Ovary (tissue), 9 donors: ENCODE data around the gene CFB. TPM values are rescaled to one million over a fixed set of nuclear protein-coding genes. Genes with fewer than 3 reads are reported as not detected.

Experiments used
- DNase-seq, 5 donors: peaks; one replicate each; pipeline ENCODE4 v3.0.0-alpha.2; 2019 to 2020
- H3K27ac ChIP-seq, 2 donors: fragments of 200-600 bp; one replicate each; pipeline versions ENCODE4 v1.5.1 to v1.8.0; 2019 to 2022
- H3K27me3 ChIP-seq: fragments of 200-600 bp; one replicate; pipeline ENCODE4 v1.8.0; 2022
- H3K36me3 ChIP-seq: fragments of 200-600 bp; sonication (generic); one replicate; pipeline ENCODE4 v1.5.1; 2019
- H3K4me1 ChIP-seq: one replicate; pipeline ENCODE4 v1.8.1; 2013; ENCODE audit warnings: mild to moderate bottlenecking, moderate library complexity; ENCODE audit not compliant: insufficient read depth
- H3K4me3 ChIP-seq: fragments of 200-600 bp; sonication (generic); one replicate; pipeline ENCODE4 v1.5.1; 2017
- H3K9me3 ChIP-seq, 2 donors: fragments of 200-600 bp in 1 of 2; sonication (generic) in 1 of 2; one replicate each; pipeline versions ENCODE4 v1.5.1 to v1.8.1; 2013 to 2019; ENCODE audit warnings: mild to moderate bottlenecking in 1 of 2, moderate library complexity in 1 of 2
- EP300 ChIP-seq: sonication (generic); formaldehyde crosslinking; IDR thresholded peaks from one replicate; pipeline ENCODE4 v1.6.1; 2017; ENCODE audit warnings: antibody characterized with exemption
- POLR2A ChIP-seq: fragments of 450-650 bp; IDR thresholded peaks from one replicate; pipeline ENCODE4 v1.6.1; 2017; ENCODE audit warnings: antibody characterized with exemption, mild to moderate bottlenecking, moderate library complexity
- WGBS, 3 donors: extraction: QIAGEN DNeasy Blood & Tissue Kit in 1 of 3; methylation state at CpG; one replicate each; pipeline versions ENCODE4 v1.1.5 to v1.1.7; 2013 to 2017; 5-methylcytosine and 5-hydroxymethylcytosine counted together
- intact Hi-C, 4 donors: fragments of 100-400 bp; cut with DNase I; formaldehyde crosslinking; loops; one replicate each; pipeline versions ENCODE4 v1.11.0 to v1.15.1; 2022 to 2023
- polyA plus RNA-seq, 2 donors: library from polyadenylated mRNA; stranded (reverse); fragments of 200-250 nt in 1 of 2; fragments of 350-450 nt in 1 of 2; fragmentation: Illumina TruSeq in 1 of 2; extraction: RNeasy Lipid Tissue Mini Kit (QIAGEN cat#74804) in 1 of 2; gene quantifications; one replicate each; pipeline ENCODE4 v1.2.3, GENCODE V29; 2013 to 2014
- total RNA-seq, 7 donors: library from RNA; depleted of rRNA in 2 of 7; stranded (reverse); fragments of >200 nt in 2 of 7; fragmentation: NEBNext Ultra II Directional in 3 of 7; extraction: Animal tissue kit (Norgen Biotek cat#: 25700) in 3 of 7; gene quantifications; one replicate each; pipeline versions ENCODE4 v1.1.0 to v1.2.4, GENCODE V29; 2016 to 2023
- TF ChIP-seq, protein P1 (sequence below), 3 donors: fragments of 450-650 bp in 2 of 3; fragments of 200-600 bp in 1 of 3; IDR thresholded peaks; one replicate each; pipeline versions ENCODE4 v1.5.1 to v1.8.0; 2016 to 2022; ENCODE audit warnings: antibody characterized with exemption in 3 of 3, mild to moderate bottlenecking in 1 of 3
- donor health status: DM: no; HTN: no; CAD: no; lungs with moderate emphysema.
- donor health status: DM: no; HTN: no; CAD: no.
- donor health status: Bipolar disorder and iron deficiency.
- donor health status: DM: yes; HTN: yes; CAD: no.
- donor health status: DM: no; HTN: no; CAD: no.
- donor health status: DM: yes; HTN: yes; CAD: no.

The CFB gene
- total and polyA plus RNA-seq, 9 donors = 11.3 to 231 (median 20.8) TPM

DNA sequence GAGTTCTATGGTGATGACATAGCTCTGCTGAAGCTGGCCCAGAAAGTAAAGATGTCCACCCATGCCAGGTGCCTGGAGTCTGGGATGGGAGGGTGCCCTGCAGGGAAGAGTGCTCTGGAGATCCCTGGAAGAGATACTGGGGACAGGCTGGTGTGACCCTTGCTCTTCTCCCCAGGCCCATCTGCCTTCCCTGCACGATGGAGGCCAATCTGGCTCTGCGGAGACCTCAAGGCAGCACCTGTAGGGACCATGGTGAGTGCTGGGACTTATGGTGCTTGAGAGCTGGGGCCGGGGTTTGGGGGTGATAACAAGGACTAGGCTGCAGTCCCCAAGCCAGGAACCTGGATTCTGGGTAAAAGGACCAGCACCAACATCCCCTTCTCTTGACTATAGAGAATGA is 2.2 kb upstream of the CFB start:
- no peak overlapping the region for H3K27ac ChIP-seq
- no peak for DNase-seq
- intact Hi-C loops = loop anchor here in 1 of 4 donors (10.0 kb wide), 1 partner anchor 1341 kb away; the partner anchor contains the start of genes PFDN6 and WDR46
- no peaks in the 10 kb centered on the region for H3K36me3 ChIP-seq
- peaks cover 7% of the 10 kb centered on the region for H3K4me1 ChIP-seq
- no peaks in the 10 kb centered on the region for H3K27me3 ChIP-seq
- 84 to 88% (median 87%) methylated on average over 3 of the region's 3 CpGs for WGBS, 3 donors
- no peak overlapping the region for H3K4me3 ChIP-seq
- TF ChIP-seq EP300 (no peak), POLR2A (no peak)
- TF ChIP-seq, protein P1, sequence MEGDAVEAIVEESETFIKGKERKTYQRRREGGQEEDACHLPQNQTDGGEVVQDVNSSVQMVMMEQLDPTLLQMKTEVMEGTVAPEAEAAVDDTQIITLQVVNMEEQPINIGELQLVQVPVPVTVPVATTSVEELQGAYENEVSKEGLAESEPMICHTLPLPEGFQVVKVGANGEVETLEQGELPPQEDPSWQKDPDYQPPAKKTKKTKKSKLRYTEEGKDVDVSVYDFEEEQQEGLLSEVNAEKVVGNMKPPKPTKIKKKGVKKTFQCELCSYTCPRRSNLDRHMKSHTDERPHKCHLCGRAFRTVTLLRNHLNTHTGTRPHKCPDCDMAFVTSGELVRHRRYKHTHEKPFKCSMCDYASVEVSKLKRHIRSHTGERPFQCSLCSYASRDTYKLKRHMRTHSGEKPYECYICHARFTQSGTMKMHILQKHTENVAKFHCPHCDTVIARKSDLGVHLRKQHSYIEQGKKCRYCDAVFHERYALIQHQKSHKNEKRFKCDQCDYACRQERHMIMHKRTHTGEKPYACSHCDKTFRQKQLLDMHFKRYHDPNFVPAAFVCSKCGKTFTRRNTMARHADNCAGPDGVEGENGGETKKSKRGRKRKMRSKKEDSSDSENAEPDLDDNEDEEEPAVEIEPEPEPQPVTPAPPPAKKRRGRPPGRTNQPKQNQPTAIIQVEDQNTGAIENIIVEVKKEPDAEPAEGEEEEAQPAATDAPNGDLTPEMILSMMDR (IDR thresholded peaks at IDR 0.05) = no peak
- no peaks in the 10 kb centered on the region for H3K9me3 ChIP-seq

DNA sequence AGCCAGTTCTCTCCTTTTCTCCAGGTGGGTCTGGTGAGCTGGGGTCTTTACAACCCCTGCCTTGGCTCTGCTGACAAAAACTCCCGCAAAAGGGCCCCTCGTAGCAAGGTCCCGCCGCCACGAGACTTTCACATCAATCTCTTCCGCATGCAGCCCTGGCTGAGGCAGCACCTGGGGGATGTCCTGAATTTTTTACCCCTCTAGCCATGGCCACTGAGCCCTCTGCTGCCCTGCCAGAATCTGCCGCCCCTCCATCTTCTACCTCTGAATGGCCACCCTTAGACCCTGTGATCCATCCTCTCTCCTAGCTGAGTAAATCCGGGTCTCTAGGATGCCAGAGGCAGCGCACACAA is 765 bp upstream of the CFB start:
- no peak for TF ChIP-seq POLR2A
- TF ChIP-seq, protein P1 (IDR thresholded peaks at IDR 0.05) = no peak
- TF ChIP-seq EP300 = no peak
- no peaks in the 10 kb centered on the region for H3K27me3 ChIP-seq
- peak overlapping the region; percentile 23 for H3K4me3 ChIP-seq
- no peaks in the 10 kb centered on the region for H3K9me3 ChIP-seq
- H3K36me3 ChIP-seq = no peaks in the 10 kb centered on the region
- H3K27ac ChIP-seq = peak overlapping the region; percentile 9 to 75
- WGBS, 3 donors = 67 to 74% (median 68%) methylated on average over 9 of the region's 9 CpGs
- peaks cover 7% of the 10 kb centered on the region for H3K4me1 ChIP-seq
- intact Hi-C loops = loop anchor here in 1 of 4 donors (10.0 kb wide), 1 partner anchor 1340 kb away; the partner anchor contains the start of genes PFDN6 and WDR46
- DNase-seq = no peak

DNA sequence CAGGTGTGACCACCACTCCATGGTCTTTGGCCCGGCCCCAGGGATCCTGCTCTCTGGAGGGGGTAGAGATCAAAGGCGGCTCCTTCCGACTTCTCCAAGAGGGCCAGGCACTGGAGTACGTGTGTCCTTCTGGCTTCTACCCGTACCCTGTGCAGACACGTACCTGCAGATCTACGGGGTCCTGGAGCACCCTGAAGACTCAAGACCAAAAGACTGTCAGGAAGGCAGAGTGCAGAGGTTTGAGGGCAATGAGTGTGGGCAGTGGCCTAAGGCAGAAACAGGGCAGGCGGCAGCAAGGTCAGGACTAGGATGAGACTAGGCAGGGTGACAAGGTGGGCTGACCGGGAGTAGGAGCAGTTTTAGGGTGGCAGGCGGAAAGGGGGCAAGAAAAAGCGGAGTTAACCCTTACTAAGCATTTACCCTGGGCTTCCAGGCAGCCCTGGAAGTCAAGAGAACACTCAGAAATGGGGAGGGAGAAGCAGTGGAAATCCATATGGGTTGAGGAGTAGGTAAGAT is 533 bp downstream of the CFB start:
- Histone ChIP-seq H3K4me1 (peaks cover 6% of the 10 kb centered on the region), H3K9me3 (no peaks in the 10 kb centered on the region), H3K27ac (peak overlapping the region; percentile 9 to 75), H3K36me3 (no peaks in the 10 kb centered on the region), H3K4me3 (no peak overlapping the region), H3K27me3 (no peaks in the 10 kb centered on the region)
- 70 to 79% (median 76%) methylated on average over 11 of the region's 11 CpGs for WGBS, 3 donors
- intact Hi-C loops = loop anchor here in 1 of 4 donors (10.0 kb wide), 1 partner anchor 1338 kb away; the partner anchor contains the start of genes PFDN6 and WDR46
- no peak for DNase-seq
- TF ChIP-seq EP300 (no peak), POLR2A (no peak)
- TF ChIP-seq, protein P1 (IDR thresholded peaks at IDR 0.05) = no peak

DNA sequence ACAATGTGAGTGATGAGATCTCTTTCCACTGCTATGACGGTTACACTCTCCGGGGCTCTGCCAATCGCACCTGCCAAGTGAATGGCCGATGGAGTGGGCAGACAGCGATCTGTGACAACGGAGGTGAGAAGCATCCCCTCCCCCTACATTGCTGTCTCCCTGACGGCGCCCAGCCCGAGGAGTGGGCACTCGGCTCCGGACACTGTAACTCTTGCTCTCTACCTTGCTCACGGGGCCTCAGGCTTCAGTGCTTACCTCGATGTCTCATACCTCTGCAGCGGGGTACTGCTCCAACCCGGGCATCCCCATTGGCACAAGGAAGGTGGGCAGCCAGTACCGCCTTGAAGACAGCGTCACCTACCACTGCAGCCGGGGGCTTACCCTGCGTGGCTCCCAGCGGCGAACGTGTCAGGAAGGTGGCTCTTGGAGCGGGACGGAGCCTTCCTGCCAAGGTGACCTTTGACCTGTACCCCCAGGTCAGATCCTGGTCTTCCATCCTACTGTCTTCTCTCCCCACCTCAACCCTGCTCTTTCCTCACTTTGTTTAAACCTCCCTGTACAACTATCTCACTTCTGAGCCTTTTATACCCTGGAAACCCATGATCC is 1.3 kb downstream of the CFB start:
- no peaks in the 10 kb centered on the region for H3K36me3 ChIP-seq
- peaks cover 6% of the 10 kb centered on the region for H3K4me1 ChIP-seq
- no peak overlapping the region for H3K27ac ChIP-seq
- no peak for DNase-seq
- no peak overlapping the region for H3K4me3 ChIP-seq
- intact Hi-C loops = loop anchor here in 1 of 4 donors (10.0 kb wide), 1 partner anchor 1338 kb away; the partner anchor contains the start of genes PFDN6 and WDR46
- no peaks in the 10 kb centered on the region for H3K9me3 ChIP-seq
- H3K27me3 ChIP-seq = no peaks in the 10 kb centered on the region
- no peak for TF ChIP-seq EP300
- no peak for TF ChIP-seq POLR2A
- TF ChIP-seq, protein P1 (IDR thresholded peaks at IDR 0.05) = no peak
- 82 to 86% (median 84%) methylated on average over 24 of the region's 24 CpGs for WGBS, 3 donors
